ENCODE data around the gene OR4E1. TPM values are rescaled to one million over a fixed set of nuclear protein-coding genes. Genes with fewer than 3 reads are reported as not detected.
A peak's percentile ranks its signal among the peaks of the same experiment; 100 is the strongest.
"Not testable (repeated sequence)": the region's sequence is repeated elsewhere in the genome, so short reads cannot be mapped to it uniquely, and the experiment has no call there.

OR4E1 gene
- total RNA-seq, 1 experiment from 2014 or later: not detected

DNA sequence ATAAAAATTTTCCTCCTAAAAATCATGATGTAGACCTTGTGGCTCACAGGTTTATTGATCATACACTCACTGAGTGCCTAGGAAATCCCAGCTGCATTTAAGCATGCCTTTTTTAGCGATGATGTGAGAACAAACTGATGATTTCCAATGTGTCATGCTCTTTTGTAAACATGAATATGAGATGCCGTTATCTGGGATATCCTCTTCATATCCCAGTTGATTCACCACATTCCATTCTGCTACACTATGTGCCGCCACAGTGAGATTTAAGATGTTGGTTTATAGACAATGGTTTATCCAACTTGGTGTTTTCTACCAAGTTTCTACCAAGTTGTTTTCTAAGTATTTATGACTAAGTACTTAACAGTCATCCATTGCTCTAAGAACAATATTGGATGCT, 5.2 kb downstream of the OR4E1 start:
- peak; percentile 20 for DNase-seq (ENCODE audit: low read depth)
- in situ Hi-C loops (cut with HindIII; ENCODE audit: low pct_unique_long_range_greater_than_20kb, low sequenced_read_pairs): no loop called here

DNA sequence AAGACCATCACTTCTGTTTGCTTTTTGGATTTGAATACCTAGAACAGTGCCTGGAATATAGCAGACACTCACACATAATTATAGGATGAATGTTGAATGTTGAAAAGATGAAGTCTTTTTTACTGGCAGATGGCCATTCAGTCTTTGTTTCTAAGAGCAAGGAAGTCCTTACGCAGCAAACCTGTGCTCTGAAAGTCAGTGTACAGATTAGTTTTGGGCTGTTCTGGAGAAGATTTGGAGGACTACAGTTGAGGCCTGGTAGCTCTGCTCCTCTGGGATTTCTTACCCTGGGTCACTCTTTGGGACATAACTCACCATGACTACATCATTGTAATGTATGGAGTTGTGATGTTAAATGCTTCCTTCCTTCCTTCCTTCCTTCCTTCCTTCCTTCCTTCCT, 16.6 kb downstream of the OR4E1 start:
- DNase-seq (ENCODE audit: low read depth): no peak
- in situ Hi-C loops (cut with HindIII; ENCODE audit: low pct_unique_long_range_greater_than_20kb, low sequenced_read_pairs): no loop called here

DNA sequence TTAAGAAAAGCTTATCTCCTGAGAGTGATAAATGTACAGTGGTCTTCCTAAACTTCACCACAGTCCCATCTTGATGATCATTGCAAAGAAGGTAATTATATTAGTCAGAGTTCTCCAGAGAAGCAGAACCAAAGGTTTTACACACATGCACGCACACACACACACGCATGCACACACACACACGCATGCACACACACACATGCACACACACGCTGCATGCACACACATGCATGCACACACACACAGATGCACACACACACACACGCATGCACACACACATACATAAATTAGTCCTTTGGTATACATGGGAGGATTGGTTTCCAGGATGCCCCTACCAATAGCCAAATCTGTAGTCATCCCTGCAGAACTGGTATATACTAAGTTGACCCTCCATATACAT, 19.4 kb downstream of the OR4E1 start:
- DNase-seq (ENCODE audit: low read depth): no peak
- in situ Hi-C loops (cut with HindIII; ENCODE audit: low pct_unique_long_range_greater_than_20kb, low sequenced_read_pairs): no loop called here

DNA sequence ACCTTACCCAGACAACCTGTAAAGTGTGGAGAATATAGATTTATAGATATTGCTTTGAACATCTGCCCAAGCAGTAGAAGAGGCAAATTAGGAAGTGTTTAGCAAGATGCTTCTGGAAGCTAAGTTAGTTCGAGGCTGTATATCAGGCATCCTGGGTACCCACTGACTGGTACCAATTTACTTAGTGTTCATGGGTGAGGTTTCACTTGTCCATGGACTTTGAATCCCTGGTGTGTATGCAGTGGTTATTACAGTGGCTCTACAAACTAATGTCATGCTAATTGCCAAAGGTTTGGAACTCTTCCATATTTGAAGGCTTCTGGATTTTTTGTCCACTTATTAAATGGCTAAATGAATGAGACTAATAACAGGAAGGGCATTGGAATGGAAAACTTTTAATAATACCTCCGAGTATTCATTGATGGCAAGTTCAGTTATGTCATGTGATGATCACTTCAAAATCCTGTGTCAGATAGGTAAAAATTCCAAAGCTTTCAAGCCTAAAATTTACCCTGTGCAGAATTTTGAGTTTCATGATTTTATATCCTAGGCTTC, 20.2 kb downstream of the OR4E1 start, which contains the start of gene OR4E2:
Gene OR4E2, plus strand, starts transcription at position 505 of the 555 bp plus-strand sequence. CDS start 11,248 bp downstream, outside the sequence.
- DNase-seq (ENCODE audit: low read depth): no peak
- in situ Hi-C loops (cut with HindIII; ENCODE audit: low pct_unique_long_range_greater_than_20kb, low sequenced_read_pairs): no loop called here

DNA sequence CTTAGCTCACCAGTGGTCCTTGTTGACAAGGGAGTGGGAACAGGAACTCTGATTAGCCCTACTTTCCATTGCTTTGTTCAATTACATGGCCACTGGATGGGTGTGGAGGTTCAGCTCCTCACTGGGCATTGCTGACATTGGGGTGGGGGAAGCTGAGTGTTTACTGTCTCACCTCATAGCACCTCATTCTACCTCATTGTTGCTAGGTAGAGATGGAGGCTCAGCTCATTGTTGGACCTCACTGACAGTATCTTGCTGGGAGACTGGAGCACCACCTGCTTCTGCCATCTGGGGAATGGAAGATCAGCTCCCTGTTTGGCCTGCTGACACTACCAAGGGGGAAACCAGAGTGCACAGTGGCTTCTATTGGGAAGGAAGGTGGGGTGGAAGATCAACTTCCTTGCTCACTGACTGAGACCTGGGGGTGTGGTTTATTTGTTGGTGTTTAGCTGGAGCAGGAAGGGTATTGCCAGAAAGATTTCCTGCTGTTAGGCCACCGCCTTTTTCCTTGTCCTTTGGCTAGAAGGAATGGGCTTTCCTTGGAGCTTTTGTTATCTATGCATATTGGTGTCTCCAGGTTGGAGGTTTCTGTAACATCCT, 21.3 kb downstream of the OR4E1 start:
- DNase-seq (ENCODE audit: low read depth): no peak
- in situ Hi-C loops (cut with HindIII; ENCODE audit: low pct_unique_long_range_greater_than_20kb, low sequenced_read_pairs): no loop called here

DNA sequence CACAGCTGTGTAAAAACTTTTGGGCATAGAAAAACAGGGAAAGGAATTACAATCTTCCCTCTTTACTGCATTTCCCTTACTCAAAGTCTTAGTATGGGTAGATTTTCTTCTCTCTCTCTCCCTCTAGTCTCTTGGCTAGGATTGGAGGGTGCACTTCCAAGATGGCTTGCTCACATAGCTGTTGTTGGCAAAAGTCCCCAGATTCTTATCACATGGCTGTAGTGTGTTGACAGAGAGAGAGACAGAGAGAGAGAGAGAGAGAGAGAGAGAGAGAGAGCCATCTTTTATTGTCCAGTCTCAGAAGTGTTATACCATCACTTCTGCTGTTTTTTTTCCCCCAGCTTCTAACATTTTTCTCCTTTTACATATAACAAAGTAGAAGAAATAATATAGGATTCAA, 26.2 kb downstream of the OR4E1 start:
- in situ Hi-C loops (cut with HindIII; ENCODE audit: low pct_unique_long_range_greater_than_20kb, low sequenced_read_pairs): no loop called here
- peak; percentile 2 for DNase-seq (ENCODE audit: low read depth)

DNA sequence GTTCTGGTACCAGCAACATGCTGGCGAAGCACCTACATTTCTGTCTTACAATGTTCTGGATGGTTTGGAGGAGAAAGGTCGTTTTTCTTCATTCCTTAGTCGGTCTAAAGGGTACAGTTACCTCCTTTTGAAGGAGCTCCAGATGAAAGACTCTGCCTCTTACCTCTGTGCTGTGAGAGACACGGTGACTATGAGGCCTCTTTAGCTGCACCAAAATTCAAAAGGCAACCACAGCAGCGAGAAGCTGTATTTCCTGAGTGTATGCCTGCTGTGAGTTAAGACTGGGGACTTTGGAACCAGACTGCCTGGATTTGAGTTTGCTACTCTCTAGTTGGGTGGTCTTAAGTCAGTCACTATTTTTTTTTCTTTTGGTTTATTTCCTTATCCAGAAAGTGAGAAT, 30.2 kb downstream of the OR4E1 start:
- no peak for DNase-seq (ENCODE audit: low read depth)
- in situ Hi-C loops (cut with HindIII; ENCODE audit: low pct_unique_long_range_greater_than_20kb, low sequenced_read_pairs): no loop called here

DNA sequence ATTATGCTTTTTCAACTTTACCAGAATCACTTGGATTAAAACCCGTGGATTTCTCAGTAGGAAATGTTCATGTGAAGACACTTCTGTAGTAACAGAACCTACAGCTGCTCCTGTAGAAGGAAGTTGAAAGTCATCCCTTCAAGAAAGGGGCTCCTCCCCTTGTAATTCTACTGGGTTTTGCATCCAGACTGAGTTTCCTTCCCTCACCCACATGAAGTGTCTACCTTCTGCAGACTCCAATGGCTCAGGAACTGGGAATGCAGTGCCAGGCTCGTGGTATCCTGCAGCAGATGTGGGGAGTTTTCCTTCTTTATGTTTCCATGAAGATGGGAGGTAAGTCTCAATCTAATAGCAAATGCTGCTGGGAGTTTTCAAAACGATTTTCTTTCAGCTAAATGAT, 30.9 kb downstream of the OR4E1 start:
- DNase-seq (ENCODE audit: low read depth): no peak
- in situ Hi-C loops (cut with HindIII; ENCODE audit: low pct_unique_long_range_greater_than_20kb, low sequenced_read_pairs): no loop called here

DNA sequence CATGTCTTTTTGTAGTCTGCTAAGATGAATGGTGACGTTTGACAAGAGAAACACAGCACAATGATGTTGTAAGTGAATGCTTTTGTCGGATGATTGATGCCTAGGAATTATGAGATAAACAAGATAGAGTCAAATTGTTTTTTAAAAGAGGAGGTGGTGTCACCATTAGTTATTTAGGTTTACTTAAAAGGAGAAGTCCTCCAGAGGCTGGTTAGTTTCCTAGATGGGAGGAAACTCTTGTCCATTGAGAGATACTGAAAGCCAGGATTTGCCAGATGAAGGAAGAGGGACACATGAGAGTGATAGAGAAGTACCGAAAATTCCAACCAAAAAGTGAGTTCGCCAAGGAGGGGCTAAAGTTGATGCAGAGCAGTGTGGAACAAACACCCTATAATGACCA, 38.8 kb downstream of the OR4E1 start, which contains the start of gene OR10G2:
Gene OR10G2, minus strand, starts transcription at position 101 of the 400 bp plus-strand sequence. Its CDS starts 98 bp downstream, at position 3.
- in situ Hi-C loops (cut with HindIII; ENCODE audit: low pct_unique_long_range_greater_than_20kb, low sequenced_read_pairs): no loop called here
- no peak for DNase-seq (ENCODE audit: low read depth)

DNA sequence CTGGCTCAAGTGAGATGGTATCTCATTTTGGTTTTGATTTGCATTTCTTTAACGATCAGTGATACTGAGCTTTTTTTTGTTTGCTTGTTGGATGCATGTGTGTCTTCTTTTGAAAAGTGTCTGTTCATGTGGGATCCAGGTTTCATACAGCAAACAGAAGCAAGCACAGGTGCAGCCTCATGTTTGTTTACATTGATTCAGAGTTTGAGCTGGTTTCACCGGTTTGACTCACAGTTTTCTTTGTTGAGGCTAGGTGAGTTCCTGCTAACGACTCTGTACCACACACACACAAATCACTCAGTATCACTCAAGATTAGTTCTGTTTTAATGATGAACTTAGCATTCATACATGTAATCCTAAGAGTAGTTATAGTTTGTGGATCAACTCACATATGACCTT, 42.5 kb downstream of the OR4E1 start:
- in situ Hi-C loops (cut with HindIII; ENCODE audit: low pct_unique_long_range_greater_than_20kb, low sequenced_read_pairs): no loop called here
- DNase-seq (ENCODE audit: low read depth): no peak

DNA sequence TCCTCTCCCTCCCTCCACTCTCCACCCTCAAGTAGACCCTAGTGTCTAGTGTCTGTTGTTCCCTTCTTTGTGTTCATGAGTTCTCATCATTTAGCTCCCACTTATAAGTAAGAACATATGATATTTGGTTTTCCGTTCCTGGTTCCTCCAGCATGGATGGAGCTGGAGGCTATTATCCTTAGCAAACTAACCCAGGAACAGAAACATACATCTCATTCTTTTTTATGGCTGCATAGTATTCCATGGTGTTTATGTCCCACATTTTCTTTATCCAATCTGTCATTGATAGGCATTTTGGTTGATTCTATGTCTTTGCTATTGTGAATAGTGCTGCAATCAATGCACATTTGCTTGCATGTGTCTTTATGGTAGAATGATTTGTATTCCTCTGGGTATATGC, 43.1 kb downstream of the OR4E1 start:
- DNase-seq (ENCODE audit: low read depth); in situ Hi-C loops (cut with HindIII; ENCODE audit: low pct_unique_long_range_greater_than_20kb, low sequenced_read_pairs): not testable (repeated sequence)

DNA sequence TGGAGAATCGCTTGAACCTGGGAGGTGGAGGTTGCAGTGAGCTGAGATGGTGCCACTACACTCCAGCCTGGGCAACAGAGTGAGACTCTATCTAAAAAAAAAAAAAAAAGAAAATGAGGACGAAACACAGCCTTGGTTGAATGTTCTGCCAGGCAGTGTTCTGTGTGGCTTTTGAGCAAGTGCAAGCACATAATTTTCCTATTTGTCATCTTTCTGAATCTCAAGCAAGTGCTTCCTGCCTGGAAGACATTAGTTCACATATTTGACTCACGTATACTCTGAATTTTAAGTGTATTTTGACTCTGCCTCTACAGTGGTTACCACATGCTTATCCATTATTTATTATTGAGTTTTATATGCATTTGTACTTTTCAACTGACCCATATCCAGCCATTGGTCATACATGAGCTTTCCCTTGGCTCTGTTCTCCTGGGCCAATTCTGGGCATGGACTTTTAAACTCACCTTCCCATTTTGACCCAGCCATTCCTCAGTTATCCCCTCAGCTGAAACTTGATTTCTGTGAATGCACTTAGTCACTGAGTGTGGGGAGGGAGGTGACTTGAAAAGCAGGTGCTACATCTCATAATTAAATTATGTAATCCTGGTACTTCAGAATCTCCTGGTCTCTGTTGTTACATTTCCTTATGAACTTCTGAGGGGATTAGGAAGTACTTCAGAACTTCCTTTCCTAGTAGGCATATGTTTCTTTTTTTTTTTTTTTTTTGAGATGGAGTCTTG, 47.0 kb downstream of the OR4E1 start:
- DNase-seq (ENCODE audit: low read depth): no peak

More for the DNA sequence above, 47.0 kb downstream of the OR4E1 start:
- in situ Hi-C loops (cut with HindIII; ENCODE audit: low pct_unique_long_range_greater_than_20kb, low sequenced_read_pairs): no loop called here

Other genes starting within 250 kb of the OR4E1 start
- gene CHD8, start 217.7 kb downstream of the OR4E1 start, total RNA-seq (2014; rRNA removed; shearing (Covaris generic); ENCODE audit: low replicate concordance): 21.0 and 21.9 TPM in 2 replicates
- gene RAB2B, start 196.9 kb downstream of the OR4E1 start, total RNA-seq (2014; rRNA removed; shearing (Covaris generic); ENCODE audit: low replicate concordance): 13.1 and 24.4 TPM in 2 replicates
- 43.9 and 89.9 TPM in 2 replicates for gene TOX4, start 196.6 kb downstream of the OR4E1 start, total RNA-seq (2014; rRNA removed; shearing (Covaris generic); ENCODE audit: low replicate concordance)
- gene METTL3, start 162.5 kb downstream of the OR4E1 start, total RNA-seq (2014; rRNA removed; shearing (Covaris generic); ENCODE audit: low replicate concordance): 24.9 and 57.2 TPM in 2 replicates
- 2.3 and 5.0 TPM in 2 replicates for gene SALL2, start 147.5 kb downstream of the OR4E1 start, total RNA-seq (2014; rRNA removed; shearing (Covaris generic); ENCODE audit: low replicate concordance)
- gene OR10G3, start 93.7 kb downstream of the OR4E1 start, total RNA-seq (2014; rRNA removed; shearing (Covaris generic); ENCODE audit: low replicate concordance): not detected in 2 replicates
- not detected in 2 replicates for gene OR10G2, start 38.9 kb downstream of the OR4E1 start, total RNA-seq (2014; rRNA removed; shearing (Covaris generic); ENCODE audit: low replicate concordance)
- not detected in 2 replicates for gene OR4E2, start 20.0 kb downstream of the OR4E1 start, total RNA-seq (2014; rRNA removed; shearing (Covaris generic); ENCODE audit: low replicate concordance)